T-helper 9 cell (primary cell): ENCODE data around the gene ZKSCAN2.

Source experiments
- DNase-seq: peaks from one replicate; pipeline ENCODE4 v3.0.0-alpha.2; 2020

ZKSCAN2 gene

DNA sequence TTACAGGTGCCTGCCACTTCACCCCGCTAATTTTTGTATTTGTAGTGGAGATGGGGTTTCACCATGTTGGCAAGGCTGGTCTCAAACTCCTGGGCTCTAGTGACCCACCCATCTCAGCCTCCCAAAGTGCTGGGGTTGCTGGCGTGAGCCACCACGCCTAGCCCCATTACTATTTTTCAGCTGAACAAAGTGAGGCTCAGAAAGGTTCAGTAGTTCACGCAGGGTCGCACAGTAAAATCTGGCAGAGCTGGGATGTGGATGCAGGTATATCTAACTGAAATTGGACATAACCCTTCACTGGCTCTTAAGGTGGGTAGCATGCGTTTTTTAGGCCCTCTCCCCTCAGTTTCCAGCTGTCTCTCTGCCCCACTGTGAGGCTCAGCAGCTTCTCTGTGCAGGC is 33.7 kb downstream of the ZKSCAN2 start:
- DNase-seq = no peak

- no peak for DNase-seq
Measured at GRCh38 chr16:25222959-25223358, 34.7 kb downstream of the ZKSCAN2 start.

- no peak for DNase-seq
Measured at GRCh38 chr16:25219070-25219737, 38.4 kb downstream of the ZKSCAN2 start.

DNA sequence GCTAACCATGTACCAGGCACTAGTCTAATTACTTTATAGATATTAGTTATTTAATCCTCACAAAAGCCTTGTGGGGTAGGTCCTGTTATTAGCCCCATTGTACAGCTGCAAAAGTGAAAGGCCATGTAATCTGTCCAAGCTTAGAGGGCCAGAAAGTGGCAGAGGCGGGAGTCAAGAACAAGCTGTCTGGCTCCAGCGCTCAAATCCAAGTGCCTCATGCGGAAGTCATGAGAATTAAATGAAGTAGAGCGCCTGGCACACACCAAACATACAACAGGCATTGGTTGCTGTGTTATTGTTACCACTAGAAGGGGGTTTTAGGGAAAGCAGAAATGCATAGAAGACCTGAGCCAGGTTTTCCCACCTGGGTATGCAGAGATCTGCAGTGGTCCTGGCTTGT is 39.7 kb downstream of the ZKSCAN2 start:
- DNase-seq = no peak

DNA sequence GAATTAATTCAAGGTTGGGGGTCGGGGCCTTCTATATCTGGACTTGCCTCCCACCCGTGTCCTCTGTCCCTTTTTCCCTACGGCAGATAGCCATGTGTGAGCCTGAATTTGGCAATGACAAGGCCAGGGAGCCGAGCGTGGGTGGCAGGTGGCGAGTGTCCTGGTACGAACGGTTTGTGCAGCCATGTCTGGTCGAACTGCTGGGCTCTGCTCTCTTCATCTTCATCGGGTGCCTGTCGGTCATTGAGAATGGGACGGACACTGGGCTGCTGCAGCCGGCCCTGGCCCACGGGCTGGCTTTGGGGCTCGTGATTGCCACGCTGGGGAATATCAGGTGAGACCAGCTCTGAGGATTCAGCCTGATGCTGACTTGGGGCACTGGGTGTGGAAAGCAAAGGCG is 40.5 kb downstream of the ZKSCAN2 start:
- no peak for DNase-seq

DNA sequence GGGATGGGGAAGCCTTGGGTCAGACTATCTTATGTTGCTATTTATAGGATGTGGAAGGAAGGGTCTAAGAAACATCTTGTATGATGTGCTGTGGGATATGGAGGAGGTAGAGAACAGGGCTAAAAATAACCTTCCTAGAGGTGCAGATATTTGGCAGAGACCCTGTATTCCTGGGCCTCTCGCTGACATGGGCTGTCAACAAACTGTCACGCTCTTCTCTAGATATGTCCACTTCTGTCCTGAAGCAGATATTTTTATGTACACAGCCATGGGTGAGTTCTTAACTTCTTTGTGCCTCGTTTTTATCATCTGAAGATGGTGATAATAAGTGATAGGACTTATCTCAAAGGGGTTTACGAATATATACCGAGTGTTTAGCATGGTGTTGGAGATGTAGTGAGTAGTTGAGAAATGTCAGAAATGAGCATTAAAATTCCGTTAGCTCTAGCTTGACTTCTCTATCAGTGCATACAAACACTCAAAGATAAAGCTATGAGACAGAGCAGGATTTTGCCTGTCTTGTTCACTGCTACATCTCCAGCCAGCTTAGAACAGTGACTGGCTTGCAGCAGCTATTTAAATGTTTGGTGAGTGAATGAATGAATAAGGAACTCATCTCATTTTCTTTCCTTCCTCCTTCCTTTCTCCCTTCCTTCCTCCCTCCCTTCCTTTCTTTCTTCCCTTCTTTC is 43.8 kb downstream of the ZKSCAN2 start:
- no peak for DNase-seq

DNA sequence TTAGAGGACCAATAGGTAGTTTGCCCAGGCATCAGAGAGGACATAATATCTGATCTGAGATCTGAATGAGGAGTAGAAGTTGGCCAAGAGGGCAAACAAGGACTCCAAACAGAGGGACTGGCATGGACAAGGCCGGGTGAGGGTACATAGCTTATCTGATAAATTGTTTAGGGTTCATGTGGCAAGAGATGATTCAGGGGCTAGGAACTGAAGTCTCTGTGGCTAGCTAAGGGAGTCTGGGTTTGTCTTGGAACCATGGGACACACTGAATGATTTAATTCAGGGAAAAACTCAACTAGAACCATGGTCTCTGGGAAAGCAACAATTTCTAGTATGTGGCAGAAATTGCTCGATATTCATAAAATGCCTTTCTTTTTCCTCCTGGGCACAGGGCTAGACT is 45.0 kb downstream of the ZKSCAN2 start:
- no peak for DNase-seq

- no peak for DNase-seq
Measured at GRCh38 chr16:25210758-25211157, 46.9 kb downstream of the ZKSCAN2 start.

- DNase-seq = no peak
Measured at GRCh38 chr16:25199457-25199856, 58.2 kb downstream of the ZKSCAN2 start.

- DNase-seq = no peak
Measured at GRCh38 chr16:25198021-25198420, 59.6 kb downstream of the ZKSCAN2 start.

DNA sequence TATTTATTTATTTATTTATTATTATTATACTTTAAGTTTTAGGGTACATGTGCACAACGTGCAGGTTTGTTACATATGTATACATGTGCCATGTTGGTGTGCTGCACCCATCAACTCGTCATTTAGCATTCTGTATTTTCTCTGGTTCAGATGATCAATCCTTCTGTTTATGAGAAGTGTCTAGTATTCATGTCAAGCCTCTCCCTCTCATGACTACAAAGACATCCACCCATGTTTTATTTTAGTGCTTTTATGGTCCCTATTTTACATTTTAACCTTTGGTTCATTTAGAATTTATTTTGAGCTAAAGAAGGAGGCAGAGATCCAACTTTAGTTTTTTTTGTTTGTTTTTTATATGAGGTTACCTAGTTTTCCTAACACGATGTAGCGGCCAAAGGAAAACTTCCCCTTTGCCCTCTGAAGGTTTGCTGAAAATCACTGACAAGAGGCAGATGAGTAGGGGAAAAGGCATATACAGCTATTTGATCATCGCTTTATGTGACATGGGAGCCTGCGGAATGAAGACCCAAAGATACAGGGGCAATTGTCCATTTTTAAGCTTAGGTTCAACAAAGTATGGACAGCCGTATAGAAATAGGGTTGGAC is 63.3 kb downstream of the ZKSCAN2 start:
- DNase-seq = no peak

DNA sequence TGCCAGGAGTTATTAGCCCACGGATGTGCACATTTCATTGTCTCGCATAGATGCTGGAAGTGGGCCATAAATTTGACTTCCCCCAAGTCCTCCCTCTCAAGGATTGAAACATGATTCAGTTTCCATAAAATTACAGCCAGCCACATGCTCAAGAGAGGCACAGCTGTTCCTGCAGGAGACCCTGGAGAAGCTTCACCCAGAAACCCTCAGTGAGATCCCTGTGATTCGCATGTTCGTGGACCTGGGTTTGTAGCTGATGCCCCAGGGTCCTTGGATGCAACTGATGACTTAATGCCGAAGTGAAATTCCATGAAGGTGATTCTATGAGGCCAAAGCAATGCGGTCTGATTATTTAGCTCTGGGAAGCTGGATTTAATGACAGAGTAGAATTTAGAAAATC is 65.5 kb downstream of the ZKSCAN2 start:
- no peak for DNase-seq

DNA sequence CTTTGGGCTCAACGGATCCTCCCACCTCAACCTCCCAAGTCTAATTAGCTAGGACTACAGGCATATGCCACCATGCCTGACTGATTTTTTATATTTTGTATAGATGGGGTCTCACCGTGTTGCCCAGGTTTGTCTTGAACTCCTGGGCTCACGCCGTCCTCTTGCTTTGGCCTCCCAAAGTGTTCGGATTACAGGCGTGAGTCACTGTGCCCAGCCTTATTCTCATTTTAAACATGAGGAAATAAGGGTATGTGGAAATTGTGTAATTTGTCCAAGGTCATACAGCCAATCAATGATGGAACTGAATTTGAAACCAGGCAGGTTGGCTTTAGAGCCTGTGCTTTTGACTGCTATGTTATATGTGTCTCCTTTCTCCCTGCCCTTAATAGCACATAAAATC is 68.3 kb downstream of the ZKSCAN2 start:
- DNase-seq = no peak

DNA sequence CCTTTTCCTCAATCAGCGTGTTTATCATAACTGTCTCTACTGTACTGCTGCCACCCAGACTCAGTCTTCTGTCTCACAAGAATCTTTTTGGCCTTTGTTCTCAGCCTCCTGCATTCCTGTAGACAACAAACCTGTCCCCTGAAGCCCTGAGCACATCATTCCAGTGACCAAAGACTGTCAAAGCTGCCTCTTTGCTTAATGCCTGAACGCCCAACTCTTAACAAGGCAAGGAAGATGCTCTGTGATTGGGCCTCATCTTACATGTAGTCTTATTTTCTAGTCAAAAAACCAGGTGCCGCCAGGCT is 70.2 kb downstream of the ZKSCAN2 start:
- no peak for DNase-seq
